DOHH2 (cell line): ENCODE results near the gene B3GALT5.

Experiments
- EZH2phosphoT487 ChIP-seq: fragments of 200-600 bp; sonication (generic); IDR thresholded peaks from 2 replicates; pipeline ENCODE4 v1.6.1; 2017; ENCODE audit warnings: borderline replicate concordance, mild to moderate bottlenecking, antibody characterized with exemption, low read length, moderate library complexity, mixed read lengths
- TF ChIP-seq, protein P1 (sequence below): fragments of 200-600 bp; sonication (generic); IDR thresholded peaks from one replicate; pipeline ENCODE4 v1.5.1; 2014; ENCODE audit warnings: antibody characterized with exemption, mild to moderate bottlenecking, low read depth, low read length; ENCODE audit not compliant: poor library complexity, severe bottlenecking

GRCh38 chr21:39599191-39599970 is 13.4 kb upstream of the B3GALT5 start:
- TF ChIP-seq, protein P1, sequence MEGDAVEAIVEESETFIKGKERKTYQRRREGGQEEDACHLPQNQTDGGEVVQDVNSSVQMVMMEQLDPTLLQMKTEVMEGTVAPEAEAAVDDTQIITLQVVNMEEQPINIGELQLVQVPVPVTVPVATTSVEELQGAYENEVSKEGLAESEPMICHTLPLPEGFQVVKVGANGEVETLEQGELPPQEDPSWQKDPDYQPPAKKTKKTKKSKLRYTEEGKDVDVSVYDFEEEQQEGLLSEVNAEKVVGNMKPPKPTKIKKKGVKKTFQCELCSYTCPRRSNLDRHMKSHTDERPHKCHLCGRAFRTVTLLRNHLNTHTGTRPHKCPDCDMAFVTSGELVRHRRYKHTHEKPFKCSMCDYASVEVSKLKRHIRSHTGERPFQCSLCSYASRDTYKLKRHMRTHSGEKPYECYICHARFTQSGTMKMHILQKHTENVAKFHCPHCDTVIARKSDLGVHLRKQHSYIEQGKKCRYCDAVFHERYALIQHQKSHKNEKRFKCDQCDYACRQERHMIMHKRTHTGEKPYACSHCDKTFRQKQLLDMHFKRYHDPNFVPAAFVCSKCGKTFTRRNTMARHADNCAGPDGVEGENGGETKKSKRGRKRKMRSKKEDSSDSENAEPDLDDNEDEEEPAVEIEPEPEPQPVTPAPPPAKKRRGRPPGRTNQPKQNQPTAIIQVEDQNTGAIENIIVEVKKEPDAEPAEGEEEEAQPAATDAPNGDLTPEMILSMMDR = no peak
- TF ChIP-seq EZH2phosphoT487 = no peak
